ENCODE measurements around the gene NKAIN2.
"Not testable (repeated sequence)": the region's sequence is repeated elsewhere in the genome, so short reads cannot be mapped to it uniquely, and the experiment has no call there.

The NKAIN2 gene

GRCh38 chr6:123972600-123973294, 169.1 kb downstream of the NKAIN2 start:
- DNase-seq = no peak

GRCh38 chr6:123980311-123980710, 176.6 kb downstream of the NKAIN2 start:
- no peak for DNase-seq

GRCh38 chr6:123986938-123987337, 183.3 kb downstream of the NKAIN2 start:
- no peak for DNase-seq

GRCh38 chr6:123989918-123990317, 186.3 kb downstream of the NKAIN2 start:
- DNase-seq = not testable (repeated sequence)

- DNase-seq = no peak
Observed at GRCh38 chr6:123990376-123990775, 186.7 kb downstream of the NKAIN2 start.

GRCh38 chr6:123994168-123994567, 190.5 kb downstream of the NKAIN2 start:
- DNase-seq = no peak

- DNase-seq = no peak
Observed at GRCh38 chr6:123994891-123995635, 191.4 kb downstream of the NKAIN2 start.

- DNase-seq = no peak
Observed at GRCh38 chr6:123997223-123997622, 193.6 kb downstream of the NKAIN2 start.

- no peak for DNase-seq
Observed at GRCh38 chr6:124002377-124003081, 198.9 kb downstream of the NKAIN2 start.

- DNase-seq = no peak
Observed at GRCh38 chr6:124007266-124007665, 203.6 kb downstream of the NKAIN2 start.

GRCh38 chr6:124008000-124008987, 204.6 kb downstream of the NKAIN2 start:
- no peak for DNase-seq

- no peak for DNase-seq
Observed at GRCh38 chr6:124008988-124009765, 205.5 kb downstream of the NKAIN2 start.

GRCh38 chr6:124010574-124010973, 206.9 kb downstream of the NKAIN2 start:
- no peak for DNase-seq

- DNase-seq = no peak
Observed at GRCh38 chr6:124011180-124011579, 207.5 kb downstream of the NKAIN2 start.

- not testable (repeated sequence) for DNase-seq
Observed at GRCh38 chr6:124022051-124022450, 218.4 kb downstream of the NKAIN2 start.

GRCh38 chr6:124022641-124023040, 219.0 kb downstream of the NKAIN2 start:
- no peak for DNase-seq

GRCh38 chr6:124026694-124027093, 223.0 kb downstream of the NKAIN2 start:
- no peak for DNase-seq

- DNase-seq = no peak
Observed at GRCh38 chr6:124027392-124027791, 223.7 kb downstream of the NKAIN2 start.

- DNase-seq = no peak
Observed at GRCh38 chr6:124028117-124028516, 224.5 kb downstream of the NKAIN2 start.

- DNase-seq = no peak
Observed at GRCh38 chr6:124029567-124029966, 225.9 kb downstream of the NKAIN2 start.

- no peak for DNase-seq
Observed at GRCh38 chr6:124033501-124033900, 229.8 kb downstream of the NKAIN2 start.

GRCh38 chr6:124036384-124036783, 232.7 kb downstream of the NKAIN2 start:
- no peak for DNase-seq
